Limb (tissue), 2 donors: ENCODE data around the gene CTRB1.
A peak's percentile ranks its signal among the peaks of the same experiment; 100 is the strongest.

Experiments
- DNase-seq, 2 donors: peaks; one replicate each; pipeline ENCODE4 v3.0.0-alpha.2; 2016; ENCODE audit errors: extremely low spot score in 2 of 2

CTRB1 gene

DNA sequence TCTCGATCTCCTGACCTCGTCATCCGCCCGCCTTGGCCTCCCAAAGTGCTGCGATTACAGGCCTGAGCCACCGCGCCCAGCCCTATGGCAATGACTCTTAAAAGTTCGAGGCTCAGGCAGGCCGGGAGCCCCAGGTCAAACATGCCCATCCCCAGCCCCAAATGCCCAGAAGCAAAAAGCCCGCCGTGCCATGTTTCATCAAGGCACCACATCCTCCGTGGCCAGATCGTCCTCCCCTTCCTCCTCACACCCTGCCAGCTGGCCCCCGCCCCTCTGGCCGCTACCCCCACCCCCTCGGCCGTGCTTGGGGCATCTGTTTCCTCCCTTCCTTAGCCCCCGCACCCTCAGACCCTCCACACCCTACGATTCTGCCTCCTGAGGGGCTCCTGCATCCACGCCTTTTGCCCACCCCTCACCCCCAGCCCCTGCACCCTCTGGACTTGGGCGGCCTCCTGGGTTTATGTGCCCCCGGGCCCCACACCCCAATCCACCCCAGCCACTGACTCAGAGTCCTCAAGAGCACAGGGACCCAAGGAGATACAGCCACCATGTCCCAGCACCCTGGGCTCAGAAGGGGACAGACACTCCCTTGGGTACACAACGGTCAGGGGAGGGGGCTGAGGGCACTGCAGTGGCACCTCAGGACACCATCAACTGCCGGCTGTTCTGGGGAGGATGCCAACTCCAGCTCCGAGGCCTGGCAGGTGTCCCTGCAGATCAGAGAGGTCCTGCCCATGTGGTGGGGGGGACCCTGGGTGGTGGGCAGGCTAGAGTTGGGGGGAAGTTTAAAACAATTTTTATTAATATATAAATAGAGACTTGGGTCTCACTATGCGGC lies 7.1 kb downstream of the CTRB1 start:
- no peak for DNase-seq

DNA sequence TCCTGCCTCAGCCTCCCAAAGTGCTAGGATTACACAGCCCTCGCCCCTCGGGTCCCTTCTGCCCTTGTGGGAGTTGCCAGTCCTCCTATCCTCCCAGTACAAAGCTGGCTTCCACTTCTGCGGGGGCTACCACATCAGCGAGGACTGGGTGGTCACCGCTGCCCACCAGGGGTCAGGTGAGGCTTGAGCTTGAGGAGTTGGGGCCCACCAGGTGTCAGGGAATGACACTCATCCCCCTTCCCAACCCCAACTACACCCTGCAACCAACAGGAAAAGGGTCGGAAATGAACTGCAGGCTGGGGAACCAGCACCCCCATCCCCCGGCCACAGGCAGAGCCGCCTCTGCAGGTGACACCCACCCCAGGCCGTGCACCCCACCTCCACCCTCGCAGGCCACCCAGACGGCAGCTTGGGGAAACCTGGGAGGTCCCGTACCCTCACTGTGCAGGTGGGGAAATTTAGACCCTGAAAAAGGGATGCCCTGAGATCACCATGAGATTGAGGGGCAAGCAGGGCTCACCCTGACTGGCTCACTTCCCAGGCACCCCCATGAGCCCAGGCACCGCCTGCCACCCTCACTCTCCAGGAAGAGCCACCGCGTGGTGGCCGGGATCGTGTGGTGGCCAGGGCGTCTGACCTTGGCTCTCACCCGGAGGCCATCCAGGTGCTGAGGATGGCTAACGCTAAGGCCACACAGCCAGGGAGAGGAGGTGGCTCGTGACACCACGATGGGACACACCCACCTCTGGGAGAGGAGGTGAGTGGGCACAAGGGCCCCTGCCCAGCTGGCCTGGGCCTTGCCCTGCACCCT lies 8.0 kb downstream of the CTRB1 start:
- DNase-seq, result no peak

GRCh38 chr16:75227361-75228142 lies 8.8 kb downstream of the CTRB1 start:
- peak in 1 of 2 donors; percentile 31 for DNase-seq

DNA sequence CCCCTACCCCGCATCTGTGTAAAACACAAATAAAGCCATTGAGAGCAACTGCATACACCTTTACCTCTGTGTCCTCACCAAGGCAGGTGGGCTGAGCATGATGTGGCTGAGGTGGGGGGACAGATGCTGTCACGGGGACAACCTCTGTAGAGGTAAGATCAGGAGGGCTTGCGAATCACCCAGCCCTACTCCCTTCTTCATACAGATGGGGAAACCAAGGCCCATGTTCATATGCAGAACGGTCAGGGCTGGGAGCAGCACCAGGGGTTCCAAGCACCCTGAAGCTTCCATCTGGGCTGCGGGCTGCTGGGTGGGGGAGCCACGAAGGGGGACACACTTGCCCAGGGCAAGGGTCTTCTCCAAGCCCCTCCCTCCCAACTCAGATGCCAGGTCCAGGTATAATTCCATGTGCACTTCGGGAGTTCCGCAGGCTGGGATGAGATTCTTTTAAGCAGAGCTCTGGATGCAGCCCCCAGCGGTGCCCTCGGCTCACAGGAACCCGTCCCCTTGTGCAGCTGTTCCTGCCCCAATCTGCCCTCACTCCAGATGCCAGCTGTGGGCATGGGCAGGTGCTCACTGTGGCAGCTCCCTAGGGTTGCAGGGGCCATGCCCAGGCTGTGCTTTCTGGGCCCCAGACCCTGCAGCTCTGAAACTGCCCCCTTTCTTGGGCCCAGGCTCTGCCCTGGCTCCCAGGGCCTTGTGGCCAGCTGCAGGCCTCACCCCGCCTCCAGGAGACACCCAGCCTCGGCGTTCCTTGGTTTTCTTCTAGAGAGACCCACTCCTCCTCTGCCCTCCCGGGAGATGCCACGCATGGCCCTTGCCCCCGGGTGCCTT lies 9.6 kb downstream of the CTRB1 start:
- DNase-seq, result no peak

- DNase-seq, result no peak
Measured at GRCh38 chr16:75229172-75230031, 10.6 kb downstream of the CTRB1 start.

DNA sequence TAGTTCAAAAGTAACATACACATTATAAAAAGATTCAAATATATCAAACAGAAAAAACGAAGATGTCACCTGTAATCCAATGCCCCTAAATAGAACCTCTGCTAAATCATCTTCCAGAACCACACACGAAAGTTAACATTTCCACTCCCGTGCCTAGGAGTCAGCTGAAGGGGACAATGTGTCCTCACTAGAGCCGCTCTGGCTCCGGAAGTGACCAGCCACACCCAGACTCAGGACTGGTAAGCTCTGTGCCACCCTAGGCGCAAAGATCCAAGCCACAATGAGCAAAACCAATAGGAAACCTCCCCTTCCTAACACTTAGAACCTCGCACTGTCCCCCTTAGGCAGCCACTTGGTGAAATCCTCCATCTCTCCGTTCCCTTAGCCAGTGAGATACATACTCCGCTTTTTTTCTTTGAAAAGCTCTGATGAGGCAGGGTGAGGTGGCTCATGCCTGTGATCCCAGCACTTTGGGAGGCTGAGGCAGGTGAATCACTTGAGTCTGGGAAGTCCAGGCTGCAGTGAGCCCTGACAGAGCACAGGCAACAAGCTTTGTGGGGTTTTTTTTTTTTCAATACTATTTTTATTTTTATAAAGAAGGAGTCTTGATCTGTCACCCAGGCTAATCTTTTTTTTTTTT lies 11.8 kb downstream of the CTRB1 start:
- no peak for DNase-seq

- no peak for DNase-seq
Measured at GRCh38 chr16:75231570-75231969, 12.8 kb downstream of the CTRB1 start.

DNA sequence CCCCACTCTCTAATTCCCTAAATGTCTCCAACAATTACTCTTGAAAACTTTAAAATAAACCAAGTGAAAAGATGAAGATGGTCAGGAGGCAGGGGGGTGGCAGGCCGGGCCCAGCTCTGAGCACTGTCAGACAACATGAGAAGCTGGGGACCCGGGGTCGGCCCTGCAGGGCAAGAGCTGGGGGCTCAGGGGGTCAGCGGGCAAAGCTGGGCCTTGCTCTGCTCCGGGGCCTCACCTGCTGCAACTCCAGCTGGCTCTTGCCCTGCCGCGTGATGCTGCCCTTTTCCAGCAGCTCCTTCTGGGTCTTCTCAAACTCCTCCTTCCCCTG lies 14.8 kb downstream of the CTRB1 start:
- DNase-seq, result no peak

DNA sequence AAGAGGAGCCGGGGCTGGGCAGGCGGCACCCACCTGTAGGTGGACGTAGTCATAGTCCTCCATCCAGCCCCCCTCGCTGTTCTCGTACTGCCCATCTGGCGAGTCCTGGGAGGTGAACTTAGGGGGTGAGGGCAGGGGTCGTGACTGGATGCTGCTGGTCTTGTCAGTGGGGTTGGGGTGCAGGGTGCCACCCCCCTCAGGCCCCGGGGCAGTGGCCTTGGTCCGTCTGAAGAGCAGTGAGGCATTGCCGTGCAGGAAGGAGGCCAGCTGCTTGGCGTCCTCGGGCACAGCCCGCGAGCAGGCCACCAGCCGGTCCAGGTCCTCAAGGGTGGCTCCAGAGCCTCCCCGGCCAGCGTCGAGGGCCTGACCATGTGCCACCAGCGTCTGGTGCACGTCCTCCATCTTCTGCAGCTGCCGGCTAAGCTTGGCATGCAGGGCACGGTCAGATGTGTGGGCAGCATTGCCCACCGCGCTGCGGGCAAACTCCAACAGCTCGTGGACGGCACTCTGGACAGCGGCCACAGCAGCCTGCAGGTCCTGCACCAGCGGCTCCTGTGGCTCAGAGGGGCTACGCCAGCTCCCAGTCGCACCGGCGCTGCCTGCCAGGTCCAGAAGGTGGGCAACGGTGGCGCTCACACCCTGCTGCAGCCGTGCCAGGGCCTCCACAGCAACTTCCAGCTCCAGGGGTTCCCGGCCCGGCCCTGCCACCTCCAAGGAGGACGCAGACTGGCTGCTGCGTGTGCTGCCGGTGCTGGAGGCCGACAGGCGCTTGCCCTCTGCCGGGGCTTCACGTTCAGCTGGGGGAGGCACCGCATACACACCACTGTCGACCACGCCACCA lies 16.3 kb downstream of the CTRB1 start:
- DNase-seq, result no peak

- no peak for DNase-seq
Measured at GRCh38 chr16:75235721-75236193, 17.0 kb downstream of the CTRB1 start.

DNA sequence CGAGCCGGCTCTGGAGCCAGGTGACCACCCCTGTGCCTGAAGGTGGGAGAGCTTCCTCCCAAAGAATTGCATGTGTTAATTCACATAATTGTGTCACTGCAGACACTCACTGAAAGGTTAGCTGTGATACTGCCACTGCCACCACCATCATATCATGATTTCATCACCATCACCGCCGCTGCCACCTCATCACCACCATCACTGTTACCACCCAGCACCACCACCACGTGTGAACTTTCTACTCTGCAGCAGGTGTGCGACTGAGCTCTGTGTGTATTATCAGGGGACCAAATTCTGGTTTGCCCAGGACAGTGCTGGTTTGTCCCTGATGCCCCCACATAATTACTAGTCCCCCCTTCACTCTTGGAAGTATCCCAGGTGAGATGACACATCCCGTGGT lies 17.4 kb downstream of the CTRB1 start:
- DNase-seq, result no peak

- DNase-seq, result no peak
Measured at GRCh38 chr16:75236736-75237397, 18.1 kb downstream of the CTRB1 start.

- DNase-seq, result no peak
Measured at GRCh38 chr16:75237398-75238131, 18.8 kb downstream of the CTRB1 start.

GRCh38 chr16:75238132-75238852 lies 19.5 kb downstream of the CTRB1 start:
- DNase-seq, result peak; percentile 80 to 87

DNA sequence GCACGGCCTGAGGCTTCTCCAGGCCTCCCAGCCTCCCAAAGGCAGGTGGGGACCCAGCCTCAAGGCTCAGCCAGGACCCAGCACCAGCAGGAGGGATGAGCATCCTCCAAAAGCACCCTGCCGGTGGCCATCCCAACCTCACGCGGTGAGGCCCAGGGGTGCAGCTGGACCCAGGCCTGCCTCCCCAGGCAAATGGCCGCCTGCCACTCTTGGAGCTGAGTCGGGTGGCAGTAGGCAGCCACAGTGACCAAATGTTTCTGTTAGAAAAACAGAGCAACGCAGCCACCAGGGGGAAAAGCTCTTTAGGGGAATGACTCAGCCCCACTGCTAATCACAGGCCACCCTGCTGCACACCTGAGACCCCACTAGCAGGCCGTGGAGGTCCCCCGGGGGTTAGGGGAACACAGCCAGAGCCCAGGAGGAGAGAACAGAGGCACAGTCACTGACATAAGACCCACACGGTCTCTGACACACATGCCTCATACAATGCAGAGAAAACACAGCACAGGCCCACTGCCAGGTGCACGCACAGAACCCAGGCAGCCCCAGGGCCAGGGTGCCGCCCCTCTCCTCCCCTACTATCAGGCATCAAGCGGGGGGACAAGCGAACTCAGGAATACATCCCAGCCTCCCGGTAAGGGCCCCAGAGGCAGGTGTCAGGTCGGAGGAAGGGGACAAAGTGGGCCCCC lies 20.2 kb downstream of the CTRB1 start:
- no peak for DNase-seq

- no peak for DNase-seq
Measured at GRCh38 chr16:75239542-75240122, 20.8 kb downstream of the CTRB1 start.
